ENCODE results near the gene PTGS1.

The PTGS1 gene

DNA sequence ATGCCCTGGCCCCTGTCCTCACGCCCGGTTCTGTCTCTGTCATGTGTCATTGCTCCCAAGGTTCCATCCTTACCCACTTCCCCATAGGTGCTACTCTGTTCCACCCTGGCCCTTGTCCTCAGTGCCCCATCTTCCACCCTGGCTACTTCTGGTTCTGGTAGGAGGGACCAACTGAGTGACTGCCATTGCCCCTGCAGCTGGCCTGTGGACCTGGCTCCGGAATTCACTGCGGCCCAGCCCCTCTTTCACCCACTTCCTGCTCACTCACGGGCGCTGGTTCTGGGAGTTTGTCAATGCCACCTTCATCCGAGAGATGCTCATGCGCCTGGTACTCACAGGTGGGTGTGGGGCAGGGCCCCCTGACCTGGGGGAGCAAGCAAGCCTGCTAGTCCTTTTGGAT is 7.4 kb downstream of the PTGS1 start:
- TF ChIP-seq, protein P1, sequence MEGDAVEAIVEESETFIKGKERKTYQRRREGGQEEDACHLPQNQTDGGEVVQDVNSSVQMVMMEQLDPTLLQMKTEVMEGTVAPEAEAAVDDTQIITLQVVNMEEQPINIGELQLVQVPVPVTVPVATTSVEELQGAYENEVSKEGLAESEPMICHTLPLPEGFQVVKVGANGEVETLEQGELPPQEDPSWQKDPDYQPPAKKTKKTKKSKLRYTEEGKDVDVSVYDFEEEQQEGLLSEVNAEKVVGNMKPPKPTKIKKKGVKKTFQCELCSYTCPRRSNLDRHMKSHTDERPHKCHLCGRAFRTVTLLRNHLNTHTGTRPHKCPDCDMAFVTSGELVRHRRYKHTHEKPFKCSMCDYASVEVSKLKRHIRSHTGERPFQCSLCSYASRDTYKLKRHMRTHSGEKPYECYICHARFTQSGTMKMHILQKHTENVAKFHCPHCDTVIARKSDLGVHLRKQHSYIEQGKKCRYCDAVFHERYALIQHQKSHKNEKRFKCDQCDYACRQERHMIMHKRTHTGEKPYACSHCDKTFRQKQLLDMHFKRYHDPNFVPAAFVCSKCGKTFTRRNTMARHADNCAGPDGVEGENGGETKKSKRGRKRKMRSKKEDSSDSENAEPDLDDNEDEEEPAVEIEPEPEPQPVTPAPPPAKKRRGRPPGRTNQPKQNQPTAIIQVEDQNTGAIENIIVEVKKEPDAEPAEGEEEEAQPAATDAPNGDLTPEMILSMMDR (IDR thresholded peaks at IDR 0.05; ENCODE audit: low read depth, low read length, missing control alignments): no peak
- H3K4me3 ChIP-seq (ENCODE audit: low read depth, low read length): no peak overlapping the region
- in situ Hi-C loops (cut with HindIII; ENCODE audit: low sequenced_read_pairs): no loop called here
- DNase-seq (ENCODE audit: low read depth): no peak

DNA sequence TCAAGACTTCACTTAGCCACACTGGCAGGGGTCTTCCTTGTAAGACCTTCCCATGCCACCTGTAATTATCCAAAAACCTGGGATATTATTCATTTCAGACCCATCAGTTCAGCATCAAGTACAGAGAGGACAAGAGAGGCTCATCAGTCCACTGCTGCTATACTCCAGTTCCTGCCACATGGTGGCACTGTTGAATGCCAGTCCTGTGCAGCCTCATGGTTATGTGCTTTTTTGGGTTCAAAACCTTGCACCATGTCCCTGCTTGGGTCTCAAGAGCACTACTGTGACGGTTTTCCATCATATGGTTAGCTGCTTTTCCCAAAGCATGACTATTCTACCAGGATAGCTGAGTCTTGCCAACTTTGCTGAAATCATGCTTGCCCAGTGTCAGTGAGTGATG is 8.5 kb downstream of the PTGS1 start:
- no peak overlapping the region for H3K4me3 ChIP-seq (ENCODE audit: low read depth, low read length)
- TF ChIP-seq, protein P1 (IDR thresholded peaks at IDR 0.05; ENCODE audit: low read depth, low read length, missing control alignments): peak; percentile 20
- DNase-seq (ENCODE audit: low read depth): no peak
- in situ Hi-C loops (cut with HindIII; ENCODE audit: low sequenced_read_pairs): no loop called here

DNA sequence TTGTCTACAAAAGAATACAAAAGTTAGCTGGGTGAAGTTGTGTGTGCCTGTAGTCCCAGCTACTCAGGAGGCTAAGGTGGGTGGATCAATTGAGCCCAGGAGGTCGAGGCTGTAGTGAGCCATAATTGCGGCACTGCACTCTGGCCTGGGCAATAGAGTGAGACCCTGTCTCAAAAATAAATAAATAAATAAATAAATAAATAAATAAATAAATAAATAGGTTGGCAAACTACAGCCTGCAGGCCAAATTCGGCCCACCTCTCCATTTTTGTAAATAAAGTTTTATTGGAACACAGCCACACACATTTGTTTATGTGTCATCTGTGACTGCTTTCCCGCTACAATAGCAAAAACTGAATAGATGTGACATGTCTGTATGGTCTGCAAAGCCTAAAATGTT is 9.5 kb downstream of the PTGS1 start:
- TF ChIP-seq, protein P1 (IDR thresholded peaks at IDR 0.05; ENCODE audit: low read depth, low read length, missing control alignments): no peak
- no peak for DNase-seq (ENCODE audit: low read depth)
- in situ Hi-C loops (cut with HindIII; ENCODE audit: low sequenced_read_pairs): loop anchor here (5.0 kb wide), 1 partner anchor 38 kb away; no protein-coding TSS in a partner anchor
- no peak overlapping the region for H3K4me3 ChIP-seq (ENCODE audit: low read depth, low read length)

DNA sequence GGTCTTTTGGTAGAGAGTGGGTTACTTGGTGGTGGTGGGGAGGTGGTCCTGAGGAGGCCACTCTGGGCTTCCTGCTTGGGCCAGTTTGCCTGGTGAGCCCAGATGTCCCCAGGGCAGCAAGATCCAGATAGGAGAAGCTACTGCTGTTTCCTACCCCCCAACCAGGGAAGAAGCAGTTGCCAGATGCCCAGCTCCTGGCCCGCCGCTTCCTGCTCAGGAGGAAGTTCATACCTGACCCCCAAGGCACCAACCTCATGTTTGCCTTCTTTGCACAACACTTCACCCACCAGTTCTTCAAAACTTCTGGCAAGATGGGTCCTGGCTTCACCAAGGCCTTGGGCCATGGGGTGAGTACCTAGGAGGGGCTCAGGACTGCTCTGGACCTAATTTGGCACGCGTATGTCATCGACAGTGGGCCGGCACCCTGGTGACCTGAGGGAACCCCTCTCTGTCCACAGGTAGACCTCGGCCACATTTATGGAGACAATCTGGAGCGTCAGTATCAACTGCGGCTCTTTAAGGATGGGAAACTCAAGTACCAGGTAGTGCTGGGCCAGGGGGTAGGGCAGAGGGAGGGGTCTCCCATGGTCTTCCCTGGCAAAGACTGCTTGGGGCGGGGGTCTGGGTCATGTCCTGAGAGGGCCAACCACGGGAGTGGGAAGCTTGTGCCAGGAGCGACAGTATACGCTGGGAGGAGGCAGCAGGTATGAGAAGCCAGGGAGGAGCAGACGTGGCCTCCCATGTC is 10.6 kb downstream of the PTGS1 start:
- no peak overlapping the region for H3K4me3 ChIP-seq (ENCODE audit: low read depth, low read length)
- TF ChIP-seq, protein P1 (IDR thresholded peaks at IDR 0.05; ENCODE audit: low read depth, low read length, missing control alignments): no peak

DNA sequence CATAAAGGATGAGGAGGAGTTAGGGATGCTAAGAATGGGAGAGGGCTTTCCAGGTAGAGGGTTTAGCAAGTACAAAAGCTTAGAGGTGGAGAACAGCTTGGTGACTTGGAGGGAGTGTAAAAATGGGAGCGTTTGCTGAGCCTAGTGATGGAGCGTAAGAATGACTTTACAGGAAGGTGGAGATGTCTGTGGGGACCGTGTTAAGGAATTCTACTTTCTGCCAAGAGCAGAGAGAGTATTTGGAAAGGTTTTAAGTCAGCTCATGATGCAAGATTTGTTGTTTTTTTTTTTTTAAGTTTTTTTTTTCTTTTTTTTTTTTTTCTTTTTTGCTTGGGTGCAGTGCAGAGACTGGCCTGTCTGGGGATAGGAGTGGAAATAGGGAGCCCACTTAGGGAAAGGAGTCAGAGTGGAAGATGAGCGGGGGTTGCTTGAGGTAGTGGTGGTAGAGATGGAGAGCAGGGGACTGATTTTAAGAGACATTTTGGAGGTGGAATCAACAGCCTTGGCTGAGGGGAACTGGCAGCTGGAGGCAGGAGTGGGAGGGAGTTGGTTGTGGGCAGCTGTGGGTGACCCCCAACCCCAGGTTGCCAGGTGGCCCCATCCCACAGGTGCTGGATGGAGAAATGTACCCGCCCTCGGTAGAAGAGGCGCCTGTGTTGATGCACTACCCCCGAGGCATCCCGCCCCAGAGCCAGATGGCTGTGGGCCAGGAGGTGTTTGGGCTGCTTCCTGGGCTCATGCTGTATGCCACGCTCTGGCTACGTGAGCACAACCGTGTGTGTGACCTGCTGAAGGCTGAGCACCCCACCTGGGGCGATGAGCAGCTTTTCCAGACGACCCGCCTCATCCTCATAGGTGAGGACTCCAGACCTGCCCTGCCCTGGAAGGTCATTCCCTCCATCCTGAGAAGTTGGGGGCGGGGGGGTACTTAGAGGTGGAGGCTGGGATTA is 12.4 kb downstream of the PTGS1 start:
- H3K4me3 ChIP-seq (ENCODE audit: low read depth, low read length): no peak overlapping the region
- in situ Hi-C loops (cut with HindIII; ENCODE audit: low sequenced_read_pairs): loop anchor here (5.0 kb wide), 1 partner anchor 41 kb away; no protein-coding TSS in a partner anchor
- no peak for DNase-seq (ENCODE audit: low read depth)
- TF ChIP-seq, protein P1 (IDR thresholded peaks at IDR 0.05; ENCODE audit: low read depth, low read length, missing control alignments): no peak

More for the DNA sequence above, 10.6 kb downstream of the PTGS1 start:
- no peak for DNase-seq (ENCODE audit: low read depth)
- in situ Hi-C loops (cut with HindIII; ENCODE audit: low sequenced_read_pairs): loop anchor here (5.0 kb wide), 1 partner anchor 39 kb away; no protein-coding TSS in a partner anchor

DNA sequence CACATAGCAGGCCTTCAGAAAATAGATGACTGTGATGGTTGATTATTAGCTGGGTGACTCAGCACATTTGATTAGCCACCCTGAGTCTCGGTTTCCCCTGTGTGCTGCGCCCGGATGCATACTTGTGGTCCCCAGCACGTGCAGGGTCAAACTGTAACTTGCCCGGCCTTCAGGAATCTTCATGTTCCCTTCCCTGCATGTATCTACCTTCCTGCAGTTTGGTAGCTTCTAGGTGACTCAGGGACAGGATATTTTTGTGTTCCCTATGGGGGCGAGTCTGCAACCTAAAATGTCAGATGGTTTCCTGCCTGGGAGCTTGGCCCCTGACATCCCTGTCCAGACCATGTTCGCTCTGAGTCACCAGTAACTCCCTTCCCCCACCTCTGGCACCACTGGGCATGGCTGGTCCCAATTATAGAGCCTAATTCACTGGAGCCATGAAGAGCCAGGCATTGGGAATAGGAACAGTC is 13.2 kb downstream of the PTGS1 start:
- no peak overlapping the region for H3K4me3 ChIP-seq (ENCODE audit: low read depth, low read length)
- in situ Hi-C loops (cut with HindIII; ENCODE audit: low sequenced_read_pairs): loop anchor here (5.0 kb wide), 1 partner anchor 42 kb away; no protein-coding TSS in a partner anchor
- TF ChIP-seq, protein P1 (IDR thresholded peaks at IDR 0.05; ENCODE audit: low read depth, low read length, missing control alignments): no peak
- DNase-seq (ENCODE audit: low read depth): no peak
